ENCODE measurements around the gene ANO1. TPM values are rescaled to one million over a fixed set of nuclear protein-coding genes. Genes with fewer than 3 reads are reported as not detected.

Gene ANO1
- total and polyA plus RNA-seq, 2 donors (not counting 1 experiment from before 2014, with no cell fraction given), result not detected

DNA sequence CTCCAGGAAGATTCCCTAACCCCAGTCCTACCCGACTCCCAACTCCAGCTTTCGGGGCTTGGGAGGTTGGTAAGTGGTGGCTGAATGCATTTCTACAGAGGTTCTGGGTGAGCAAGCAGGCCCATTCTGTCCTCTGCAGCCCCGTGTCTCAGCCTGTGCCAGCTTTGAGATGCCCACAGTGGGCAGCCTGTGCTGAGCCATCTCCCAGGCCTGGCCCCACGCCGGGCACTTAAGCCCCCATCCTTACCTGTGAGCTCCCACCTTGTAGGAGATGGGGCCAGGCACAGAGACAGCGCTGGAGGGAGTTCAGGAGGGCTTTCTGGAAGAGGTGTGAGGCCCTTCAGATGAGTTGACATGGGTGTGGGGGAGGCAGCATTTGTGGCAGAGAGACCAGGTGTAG, 54.5 kb downstream of the ANO1 start:
- WGBS (ENCODE audit: insufficient coverage), result 88% methylated on average over 3 of the region's 6 CpGs
- Histone ChIP-seq H3K4me1 (ENCODE audit: control insufficient read depth in 2 of 2, insufficient read depth in 2 of 2, low read length in 2 of 2) (no peaks in the 10 kb centered on the region), H3K4me2 (replicated peaks; ENCODE audit: low read depth, low read length, poor library complexity, severe bottlenecking) (no peak overlapping the region), H3K36me3 (replicated peaks in 1 of 2; ENCODE audit: control extremely low read depth in 1 of 2, control insufficient read depth in 1 of 2, extremely low read depth in 1 of 2, insufficient read depth in 2 of 2, low read length in 1 of 2) (no peaks in the 10 kb centered on the region), H3K79me2 (ENCODE audit: control insufficient read depth, insufficient read depth, low read length) (no peaks in the 10 kb centered on the region), H3K27ac (ENCODE audit: low read length in 2 of 2) (no peak overlapping the region), H4K20me1 (ENCODE audit: control insufficient read depth, insufficient read depth, low read length, poor library complexity, severe bottlenecking) (no peaks in the 10 kb centered on the region), H3K4me3 (ENCODE audit: control extremely low read depth in 1 of 5, extremely low read depth in 1 of 5, insufficient read depth in 1 of 5, low read depth in 2 of 5, low read length in 4 of 5) (no peak overlapping the region), H3K9me3 (ENCODE audit: control extremely low read depth in 1 of 3, control insufficient read depth in 2 of 3, insufficient read depth in 1 of 3, low read length in 2 of 3) (no peaks in the 10 kb centered on the region), H3K9ac (ENCODE audit: low read length) (no peak overlapping the region), H2AFZ (ENCODE audit: insufficient read depth, low read depth, low read length, poor library complexity, severe bottlenecking) (no peak overlapping the region), H3K27me3 (replicated peaks in 1 of 4; ENCODE audit: control extremely low read depth in 1 of 4, control insufficient read depth in 3 of 4, insufficient read depth in 4 of 4, low read length in 3 of 4) (no peaks in the 10 kb centered on the region)
- ATAC-seq (ENCODE audit: low read depth) (no peak), DNase-seq (no peak)
- no peak overlapping the region for H3K4me3 Mint-ChIP-seq
- H3K4me1 Mint-ChIP-seq, result no peaks in the 10 kb centered on the region
- no peaks in the 10 kb centered on the region for H3K9me3 Mint-ChIP-seq (ENCODE audit: insufficient read depth)
- POLR2A ChIA-PET, result no interaction called here
- H3K27ac Mint-ChIP-seq, result no peak overlapping the region
- no peaks in the 10 kb centered on the region for H3K27me3 Mint-ChIP-seq
- intact Hi-C loops (cut with micrococcal nuclease), result no loop called here
- TF ChIP-seq, protein P1, sequence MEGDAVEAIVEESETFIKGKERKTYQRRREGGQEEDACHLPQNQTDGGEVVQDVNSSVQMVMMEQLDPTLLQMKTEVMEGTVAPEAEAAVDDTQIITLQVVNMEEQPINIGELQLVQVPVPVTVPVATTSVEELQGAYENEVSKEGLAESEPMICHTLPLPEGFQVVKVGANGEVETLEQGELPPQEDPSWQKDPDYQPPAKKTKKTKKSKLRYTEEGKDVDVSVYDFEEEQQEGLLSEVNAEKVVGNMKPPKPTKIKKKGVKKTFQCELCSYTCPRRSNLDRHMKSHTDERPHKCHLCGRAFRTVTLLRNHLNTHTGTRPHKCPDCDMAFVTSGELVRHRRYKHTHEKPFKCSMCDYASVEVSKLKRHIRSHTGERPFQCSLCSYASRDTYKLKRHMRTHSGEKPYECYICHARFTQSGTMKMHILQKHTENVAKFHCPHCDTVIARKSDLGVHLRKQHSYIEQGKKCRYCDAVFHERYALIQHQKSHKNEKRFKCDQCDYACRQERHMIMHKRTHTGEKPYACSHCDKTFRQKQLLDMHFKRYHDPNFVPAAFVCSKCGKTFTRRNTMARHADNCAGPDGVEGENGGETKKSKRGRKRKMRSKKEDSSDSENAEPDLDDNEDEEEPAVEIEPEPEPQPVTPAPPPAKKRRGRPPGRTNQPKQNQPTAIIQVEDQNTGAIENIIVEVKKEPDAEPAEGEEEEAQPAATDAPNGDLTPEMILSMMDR (IDR thresholded peaks at IDR 0.05), result no peak
- CTCF ChIA-PET, result no interaction called here

DNA sequence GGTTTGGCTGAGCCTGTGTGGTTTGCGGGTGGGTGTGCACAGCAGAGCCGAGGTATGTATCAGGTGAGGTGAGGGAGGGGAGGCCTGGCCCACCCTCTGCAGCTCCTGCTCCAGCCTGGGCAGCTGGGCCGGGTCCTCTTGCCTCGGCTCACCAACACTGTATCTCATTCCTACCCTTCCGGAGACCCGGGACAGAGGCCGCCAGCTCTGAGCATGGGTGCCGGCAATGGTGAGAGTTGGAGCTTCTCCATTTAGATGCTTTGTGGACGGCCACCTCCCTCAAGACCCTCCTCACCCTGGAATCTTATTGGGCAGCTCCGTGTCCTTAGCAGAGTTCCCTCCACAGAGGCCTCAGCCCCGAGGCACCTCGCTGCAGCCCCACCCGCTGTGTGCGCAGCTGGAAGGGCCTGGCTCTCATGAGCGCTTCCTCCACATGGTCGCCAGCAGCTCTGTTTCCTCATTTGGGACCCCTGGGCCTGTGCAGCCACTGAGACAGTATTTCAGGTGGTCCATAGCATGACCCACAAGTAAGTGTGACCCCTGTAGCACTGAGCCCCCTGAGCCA, 55.7 kb downstream of the ANO1 start:
- H3K27ac Mint-ChIP-seq, result no peak overlapping the region
- DNase-seq, result no peak
- Histone ChIP-seq H3K4me2 (replicated peaks; ENCODE audit: low read depth, low read length, poor library complexity, severe bottlenecking) (no peak overlapping the region), H3K4me1 (ENCODE audit: control insufficient read depth in 2 of 2, insufficient read depth in 2 of 2, low read length in 2 of 2) (no peaks in the 10 kb centered on the region), H3K79me2 (ENCODE audit: control insufficient read depth, insufficient read depth, low read length) (no peaks in the 10 kb centered on the region), H3K27me3 (replicated peaks in 1 of 4; ENCODE audit: control extremely low read depth in 1 of 4, control insufficient read depth in 3 of 4, insufficient read depth in 4 of 4, low read length in 3 of 4) (no peaks in the 10 kb centered on the region), H3K9ac (ENCODE audit: low read length) (no peak overlapping the region), H4K20me1 (ENCODE audit: control insufficient read depth, insufficient read depth, low read length, poor library complexity, severe bottlenecking) (no peaks in the 10 kb centered on the region), H3K4me3 (ENCODE audit: control extremely low read depth in 1 of 5, extremely low read depth in 1 of 5, insufficient read depth in 1 of 5, low read depth in 2 of 5, low read length in 4 of 5) (no peak overlapping the region), H3K36me3 (replicated peaks in 1 of 2; ENCODE audit: control extremely low read depth in 1 of 2, control insufficient read depth in 1 of 2, extremely low read depth in 1 of 2, insufficient read depth in 2 of 2, low read length in 1 of 2) (no peaks in the 10 kb centered on the region), H2AFZ (ENCODE audit: insufficient read depth, low read depth, low read length, poor library complexity, severe bottlenecking) (no peak overlapping the region), H3K27ac (ENCODE audit: low read length in 2 of 2) (no peak overlapping the region), H3K9me3 (ENCODE audit: control extremely low read depth in 1 of 3, control insufficient read depth in 2 of 3, insufficient read depth in 1 of 3, low read length in 2 of 3) (no peaks in the 10 kb centered on the region)
- H3K4me1 Mint-ChIP-seq, result no peaks in the 10 kb centered on the region
- intact Hi-C loops (cut with micrococcal nuclease), result no loop called here
- CTCF ChIA-PET, result interaction anchor here (0.5 kb wide), 1 partner anchor 135 kb away, joined by 3 read pairs; no protein-coding TSS in a partner anchor
- no peaks in the 10 kb centered on the region for H3K9me3 Mint-ChIP-seq (ENCODE audit: insufficient read depth)
- POLR2A ChIA-PET, result no interaction called here
- H3K27me3 Mint-ChIP-seq, result no peaks in the 10 kb centered on the region
- TF ChIP-seq, protein P1 (IDR thresholded peaks at IDR 0.05), result no peak
- TF ChIP-seq EZH2 (IDR thresholded peaks at IDR 0.05; ENCODE audit: borderline replicate concordance, insufficient read depth, low read depth, low read length, poor library complexity, severe bottlenecking), result no peak
- no peak for ATAC-seq (ENCODE audit: low read depth)
- H3K4me3 Mint-ChIP-seq, result no peak overlapping the region
- WGBS (ENCODE audit: insufficient coverage), result 57% methylated on average over 14 of the region's 16 CpGs

Data from B cell (primary cell).